GM12873 (cell line): ENCODE data around the gene SS18L1.

Source experiments
- CTCF ChIP-seq: IDR thresholded peaks from 2 replicates; pipeline ENCODE4 v1.5.1; 2012; ENCODE audit warnings: low read depth, mild to moderate bottlenecking, moderate library complexity, low read length, control low read depth; ENCODE audit not compliant: insufficient read depth; ENCODE audit errors: missing control alignments

Gene SS18L1

GRCh38 chr20:62143081-62143956 is at the start of gene SS18L1, which contains the start of gene PSMA7:
SS18L1 (plus strand) TSS chr20:62143769; CDS start chr20:62143821, 52 bp downstream.
PSMA7 (minus strand) TSS chr20:62143394; CDS start chr20:62143303, 91 bp downstream.
- no peak for TF ChIP-seq CTCF

GRCh38 chr20:62096421-62097380 is 46.9 kb upstream of the SS18L1 start:
- TF ChIP-seq CTCF, result no peak

GRCh38 chr20:62097881-62098407 is 45.6 kb upstream of the SS18L1 start:
- TF ChIP-seq CTCF, result no peak

GRCh38 chr20:62101078-62101477 is 42.5 kb upstream of the SS18L1 start:
- no peak for TF ChIP-seq CTCF

GRCh38 chr20:62103508-62104233 is 39.9 kb upstream of the SS18L1 start:
- TF ChIP-seq CTCF, result no peak

- no peak for TF ChIP-seq CTCF
Observed at GRCh38 chr20:62104234-62104789, 39.3 kb upstream of the SS18L1 start.
